Gastrocnemius medialis (tissue), 4 donors: Measurements from ENCODE around the gene CD164.

Experiments used
- POLR2A ChIP-seq, 2 donors: fragments of 450-650 bp; IDR thresholded peaks; one replicate each; pipeline ENCODE4 v1.6.1; 2017; ENCODE audit warnings: antibody characterized with exemption in 2 of 2, mild to moderate bottlenecking in 2 of 2, moderate library complexity in 2 of 2
- TF ChIP-seq, protein P1 (sequence below), 5 experiments: fragments of 450-650 bp in 3 of 5; fragments of 200-600 bp in 2 of 5; sonication (generic) in 2 of 5; IDR thresholded peaks in 4 of 5; conservative IDR thresholded peaks in 1 of 5; 1 replicate in 4 of 5; 2 replicates in 1 of 5; pipeline ENCODE4 v1.5.1; 2016 to 2019; ENCODE audit warnings: antibody characterized with exemption in 5 of 5, mild to moderate bottlenecking in 3 of 5, moderate library complexity in 3 of 5

DNA sequence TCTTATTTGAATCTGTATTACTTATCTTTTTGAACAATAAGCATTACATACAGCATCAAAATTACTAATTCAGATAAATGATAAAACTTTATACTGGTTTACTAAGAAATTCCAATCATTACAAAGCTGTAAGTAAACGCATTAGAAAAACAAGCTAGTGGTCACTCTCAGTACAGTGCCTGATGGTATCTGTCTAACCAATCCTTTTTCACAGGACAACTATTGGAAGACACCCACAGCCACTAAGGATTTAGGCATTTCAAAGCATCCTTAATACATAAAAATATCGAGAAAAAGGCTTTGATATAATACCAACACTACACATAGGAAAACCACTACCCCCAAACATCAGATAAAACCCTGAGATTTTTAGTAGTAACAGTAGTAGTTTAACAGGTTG is 2.6 kb downstream of the CD164 start:
- TF ChIP-seq, protein P1, sequence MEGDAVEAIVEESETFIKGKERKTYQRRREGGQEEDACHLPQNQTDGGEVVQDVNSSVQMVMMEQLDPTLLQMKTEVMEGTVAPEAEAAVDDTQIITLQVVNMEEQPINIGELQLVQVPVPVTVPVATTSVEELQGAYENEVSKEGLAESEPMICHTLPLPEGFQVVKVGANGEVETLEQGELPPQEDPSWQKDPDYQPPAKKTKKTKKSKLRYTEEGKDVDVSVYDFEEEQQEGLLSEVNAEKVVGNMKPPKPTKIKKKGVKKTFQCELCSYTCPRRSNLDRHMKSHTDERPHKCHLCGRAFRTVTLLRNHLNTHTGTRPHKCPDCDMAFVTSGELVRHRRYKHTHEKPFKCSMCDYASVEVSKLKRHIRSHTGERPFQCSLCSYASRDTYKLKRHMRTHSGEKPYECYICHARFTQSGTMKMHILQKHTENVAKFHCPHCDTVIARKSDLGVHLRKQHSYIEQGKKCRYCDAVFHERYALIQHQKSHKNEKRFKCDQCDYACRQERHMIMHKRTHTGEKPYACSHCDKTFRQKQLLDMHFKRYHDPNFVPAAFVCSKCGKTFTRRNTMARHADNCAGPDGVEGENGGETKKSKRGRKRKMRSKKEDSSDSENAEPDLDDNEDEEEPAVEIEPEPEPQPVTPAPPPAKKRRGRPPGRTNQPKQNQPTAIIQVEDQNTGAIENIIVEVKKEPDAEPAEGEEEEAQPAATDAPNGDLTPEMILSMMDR (IDR thresholded peaks at IDR 0.05 in 4 of 5, conservative IDR thresholded peaks at IDR 0.05 in 1 of 5), result no peak
- TF ChIP-seq POLR2A (IDR thresholded peaks at IDR 0.05), result no peak
